Stimulated activated CD8-positive, alpha-beta memory T cell treated with anti-CD3 and anti-CD28 coated beads, Interleukin-7, amount 100 ng/mL, for 24 hours (primary cell): Measurements from ENCODE around the gene SAMSN1.

Source experiments
- DNase-seq: peaks from one replicate; pipeline ENCODE4 v3.0.0-alpha.2; 2020; ENCODE audit warnings: low read depth

SAMSN1 gene

GRCh38 chr21:14545906-14546480 lies at the start of gene SAMSN1:
Gene SAMSN1, minus strand, starts transcription at chr21:14546315. Its CDS starts 54 bp downstream, at chr21:14546261.
- no peak for DNase-seq

GRCh38 chr21:14595449-14595848 lies 49.3 kb upstream of the SAMSN1 start:
- no peak for DNase-seq

- DNase-seq: no peak
Observed at GRCh38 chr21:14594967-14595366, 48.9 kb upstream of the SAMSN1 start.

GRCh38 chr21:14593230-14593629 lies 47.1 kb upstream of the SAMSN1 start:
- DNase-seq: no peak

- DNase-seq: no peak
Observed at GRCh38 chr21:14592296-14593000, 46.3 kb upstream of the SAMSN1 start.

GRCh38 chr21:14591882-14592281 lies 45.8 kb upstream of the SAMSN1 start:
- DNase-seq: no peak

GRCh38 chr21:14591377-14591776 lies 45.3 kb upstream of the SAMSN1 start:
- no peak for DNase-seq

GRCh38 chr21:14589855-14590563 lies 43.9 kb upstream of the SAMSN1 start:
- no peak for DNase-seq

- DNase-seq: no peak
Observed at GRCh38 chr21:14587266-14587665, 41.2 kb upstream of the SAMSN1 start.

- DNase-seq: no peak
Observed at GRCh38 chr21:14585122-14585521, 39.0 kb upstream of the SAMSN1 start.

- no peak for DNase-seq
Observed at GRCh38 chr21:14584357-14585095, 38.4 kb upstream of the SAMSN1 start.

- DNase-seq: no peak
Observed at GRCh38 chr21:14583629-14584255, 37.6 kb upstream of the SAMSN1 start.

- no peak for DNase-seq
Observed at GRCh38 chr21:14582934-14583628, 37.0 kb upstream of the SAMSN1 start.

GRCh38 chr21:14581902-14582457 lies 35.9 kb upstream of the SAMSN1 start:
- no peak for DNase-seq

GRCh38 chr21:14573244-14573643 lies 27.1 kb upstream of the SAMSN1 start:
- DNase-seq: no peak

GRCh38 chr21:14572204-14572780 lies 26.2 kb upstream of the SAMSN1 start:
- no peak for DNase-seq

GRCh38 chr21:14569868-14570267 lies 23.8 kb upstream of the SAMSN1 start:
- no peak for DNase-seq

- no peak for DNase-seq
Observed at GRCh38 chr21:14569026-14569621, 23.0 kb upstream of the SAMSN1 start.

GRCh38 chr21:14567331-14568279 lies 21.5 kb upstream of the SAMSN1 start:
- DNase-seq: no peak
